GM21526 (cell line): Measurements from ENCODE around the gene DERL2.

Source experiments
- ATAC-seq: cut with Tn5 transposase; IDR thresholded peaks from one replicate; pipeline ENCODE4 v1.9.1; 2021; ENCODE audit warnings: moderate library complexity; ENCODE audit not compliant: unreplicated experiment, low FRiP score

Gene DERL2

GRCh38 chr17:5485270-5486205 is at the start of gene DERL2:
Gene DERL2 (minus strand): TSS chr17:5486178. CDS start chr17:5486161, 17 bp downstream.
- peak; percentile 21 for ATAC-seq

DNA sequence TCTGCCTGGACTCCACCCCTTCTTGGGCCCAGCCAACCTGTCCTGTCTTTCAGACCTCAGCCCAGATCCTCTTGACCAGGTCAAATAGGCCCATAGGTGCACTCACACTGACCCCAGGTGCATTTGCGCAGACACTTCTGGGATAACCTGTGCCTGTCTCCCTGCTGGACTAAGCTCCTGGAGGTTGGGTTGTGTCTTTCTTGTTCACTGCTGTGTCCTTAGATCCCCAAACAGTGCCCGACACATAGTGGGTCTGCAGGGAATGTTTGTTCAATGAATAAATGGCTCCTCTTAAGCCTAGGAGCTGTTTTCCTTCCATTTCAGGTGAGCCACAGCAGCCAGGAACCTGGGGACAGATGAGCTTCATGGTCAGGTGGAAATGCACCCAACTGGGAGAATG is 49.5 kb upstream of the DERL2 start:
- no peak for ATAC-seq

DNA sequence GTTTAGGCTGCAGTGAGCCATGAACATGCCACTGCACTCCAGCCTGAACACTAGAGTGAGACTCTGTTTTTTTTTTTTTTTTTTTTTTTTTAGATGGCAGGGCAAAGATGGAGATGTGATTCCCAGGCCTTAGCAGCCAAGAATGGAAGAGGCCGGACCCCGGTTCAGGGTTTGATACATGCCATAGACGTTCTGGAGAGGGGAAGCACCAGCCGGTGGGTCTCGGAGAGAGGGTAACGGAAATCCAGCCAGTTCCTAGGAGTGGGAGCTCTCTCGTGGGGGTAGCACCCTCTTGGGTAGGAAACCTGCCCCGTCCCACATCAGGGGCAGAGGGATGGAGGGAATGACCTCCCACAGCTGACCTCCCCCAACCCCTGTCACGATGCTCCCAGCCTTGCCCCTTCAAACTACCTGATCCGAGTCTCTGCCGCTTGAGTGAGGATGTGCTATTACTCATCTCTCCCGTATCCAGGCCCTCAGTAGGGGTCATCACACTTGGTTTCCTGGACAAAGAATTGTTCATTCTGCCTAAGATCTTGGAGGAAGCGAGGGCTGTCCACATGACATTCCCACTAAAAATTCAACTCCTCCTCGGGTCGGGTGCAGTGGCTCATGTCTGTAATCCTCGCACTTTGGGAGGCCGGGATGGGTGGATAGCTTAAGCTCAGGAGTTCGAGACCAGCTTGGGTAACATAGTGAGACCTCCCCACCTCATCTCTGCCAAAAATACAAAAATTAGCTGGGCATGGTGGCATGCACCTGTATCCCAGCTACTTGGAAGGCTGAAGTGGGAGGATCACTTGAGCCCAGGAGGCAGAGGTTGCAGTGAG is 47.7 kb upstream of the DERL2 start:
- ATAC-seq = no peak

- no peak for ATAC-seq
Measured at GRCh38 chr17:5532581-5532980, 46.6 kb upstream of the DERL2 start.

DNA sequence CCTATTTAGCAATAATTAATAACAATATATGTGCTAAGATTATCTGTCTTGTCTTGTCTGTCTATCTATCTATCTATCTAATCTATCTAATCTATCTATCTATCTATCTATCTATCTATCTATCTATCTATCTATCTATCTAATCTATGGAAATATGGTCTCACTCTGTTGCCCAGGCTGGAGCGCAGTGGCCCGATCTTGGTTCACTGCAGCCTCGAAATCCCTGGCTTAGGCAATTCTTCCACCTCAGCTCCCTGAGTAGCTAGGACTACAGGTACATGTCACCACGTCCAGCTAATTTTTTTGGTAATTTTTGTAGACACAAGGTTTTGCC is 45.1 kb upstream of the DERL2 start:
- ATAC-seq = no peak

- ATAC-seq = no peak
Measured at GRCh38 chr17:5530265-5531084, 44.5 kb upstream of the DERL2 start.

DNA sequence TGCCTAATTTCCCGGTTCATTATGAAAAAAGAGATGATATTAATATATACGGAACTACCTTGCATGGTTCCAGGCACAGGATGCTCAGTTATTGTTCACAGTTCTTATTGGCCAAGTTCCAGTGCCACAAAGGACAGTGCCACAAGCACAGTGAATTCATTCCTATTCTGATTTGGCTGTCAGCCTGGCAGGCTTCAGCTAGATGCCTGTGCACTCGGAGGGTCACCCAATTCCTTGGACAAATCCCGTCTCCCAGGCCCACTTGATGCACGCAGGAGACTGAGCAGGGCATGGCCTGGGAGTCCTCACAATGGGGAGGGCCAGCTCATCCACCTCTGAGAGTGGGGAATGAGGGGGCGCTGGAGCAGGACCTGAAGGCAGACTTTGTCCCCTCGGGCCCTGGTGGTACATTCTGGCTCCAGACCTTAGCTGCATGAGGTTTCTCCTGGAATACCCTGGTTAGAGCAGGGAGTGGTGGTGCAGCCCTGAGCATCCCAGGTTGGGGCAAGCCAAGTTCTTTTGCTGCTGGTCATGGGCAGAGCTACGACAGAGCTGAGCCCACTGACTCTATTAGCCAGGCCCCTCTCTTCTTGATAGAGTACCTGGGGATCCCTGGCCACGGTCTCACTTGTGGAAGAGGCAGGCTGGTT is 41.7 kb upstream of the DERL2 start:
- ATAC-seq = no peak

GRCh38 chr17:5526821-5527598 is 41.0 kb upstream of the DERL2 start:
- ATAC-seq = no peak

- ATAC-seq = no peak
Measured at GRCh38 chr17:5523249-5523648, 37.3 kb upstream of the DERL2 start.

- ATAC-seq = no peak
Measured at GRCh38 chr17:5522476-5522875, 36.5 kb upstream of the DERL2 start.

DNA sequence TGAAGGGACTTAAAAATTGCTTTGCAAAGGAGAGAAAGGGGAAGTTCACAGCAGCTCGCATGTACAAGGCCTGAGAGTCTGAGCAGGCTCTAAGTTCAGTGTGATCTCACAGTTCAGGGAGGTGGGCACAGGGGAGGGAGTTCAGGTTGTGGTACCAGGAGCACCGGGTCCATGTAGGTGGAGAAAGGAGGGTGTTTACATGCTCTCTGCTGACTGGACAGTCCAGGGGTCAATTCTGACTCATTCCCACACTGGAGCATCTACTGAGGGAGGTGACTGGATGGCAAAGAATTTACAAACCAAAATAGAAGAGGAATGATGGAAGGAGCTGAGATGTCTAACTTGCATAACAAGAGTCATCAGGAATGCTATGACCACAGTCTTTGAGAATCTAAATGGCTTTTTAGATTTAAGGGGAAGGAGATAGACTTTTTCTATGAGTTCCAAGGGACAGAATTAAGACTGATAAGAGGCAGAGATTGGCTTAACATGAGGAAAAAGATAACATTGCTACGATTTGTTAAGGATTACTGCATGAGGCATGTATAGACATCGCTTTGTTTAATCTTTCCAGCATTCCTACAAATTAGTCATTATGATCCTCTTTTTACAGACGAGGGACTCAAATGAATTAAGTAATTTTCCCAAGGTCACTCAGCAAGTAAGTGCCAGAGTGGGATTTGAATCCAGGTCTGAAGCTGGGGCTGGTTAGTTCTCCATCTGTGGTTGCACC is 30.2 kb upstream of the DERL2 start:
- no peak for ATAC-seq

GRCh38 chr17:5514976-5515375 is 29.0 kb upstream of the DERL2 start:
- ATAC-seq = no peak

- no peak for ATAC-seq
Measured at GRCh38 chr17:5513628-5514027, 27.6 kb upstream of the DERL2 start.

DNA sequence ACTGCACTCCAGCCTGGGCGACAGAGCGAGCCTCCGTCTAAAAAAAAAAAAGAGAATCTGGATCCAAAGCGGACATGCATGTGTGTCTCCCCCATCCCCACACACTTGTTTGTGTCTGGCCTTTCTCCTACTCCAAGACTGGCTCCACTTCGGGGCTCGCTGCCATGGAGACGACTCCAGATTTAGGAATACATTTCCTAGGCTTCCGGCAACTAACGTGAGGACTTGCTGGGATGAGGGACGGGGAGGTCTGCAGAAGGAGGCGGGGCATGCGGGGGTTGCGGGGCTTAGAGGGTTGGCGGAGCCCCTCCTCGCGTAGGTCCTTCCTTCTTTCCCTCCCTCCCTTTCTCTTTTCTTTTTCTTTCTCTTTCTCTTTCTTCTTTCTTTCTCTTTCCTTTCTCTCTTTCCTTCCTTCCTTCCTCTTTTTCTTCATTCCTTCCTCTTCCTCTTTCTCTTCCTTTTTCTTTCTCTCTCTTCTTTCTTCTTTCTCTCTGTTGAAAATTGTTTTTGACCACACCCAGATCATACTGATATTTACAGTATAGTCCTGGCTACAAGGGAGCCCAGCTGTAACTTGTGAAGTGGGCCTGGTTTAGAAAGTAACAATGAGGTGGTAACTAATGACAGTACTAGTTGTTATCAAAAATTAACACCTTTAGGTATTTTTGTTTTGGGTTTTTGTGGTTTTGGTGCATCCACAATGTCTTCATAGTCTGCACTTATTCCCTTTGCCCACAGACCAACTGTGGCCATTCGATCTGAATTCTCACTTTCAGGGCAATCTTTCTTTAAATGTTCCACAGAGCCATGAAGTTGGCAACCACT is 25.6 kb upstream of the DERL2 start:
- ATAC-seq = no peak

DNA sequence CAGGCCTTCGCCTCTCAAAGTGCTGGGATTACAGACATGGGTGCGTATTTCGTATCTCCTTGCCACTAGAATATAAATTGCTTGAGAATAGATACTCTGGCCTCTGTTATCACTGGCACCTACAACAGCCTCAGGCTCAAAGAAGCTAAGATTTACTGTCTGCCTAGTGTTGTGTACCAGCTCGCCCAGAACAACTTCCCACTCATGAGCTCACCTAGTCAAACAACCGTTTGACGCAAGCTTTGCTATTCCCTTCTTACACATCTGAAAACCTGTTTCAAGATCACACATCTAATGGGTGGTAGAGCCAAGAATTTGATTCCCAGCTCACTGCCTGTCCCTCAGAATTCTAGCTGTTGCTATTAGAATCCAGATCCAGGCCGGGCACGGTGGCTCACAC is 24.8 kb upstream of the DERL2 start:
- no peak for ATAC-seq

DNA sequence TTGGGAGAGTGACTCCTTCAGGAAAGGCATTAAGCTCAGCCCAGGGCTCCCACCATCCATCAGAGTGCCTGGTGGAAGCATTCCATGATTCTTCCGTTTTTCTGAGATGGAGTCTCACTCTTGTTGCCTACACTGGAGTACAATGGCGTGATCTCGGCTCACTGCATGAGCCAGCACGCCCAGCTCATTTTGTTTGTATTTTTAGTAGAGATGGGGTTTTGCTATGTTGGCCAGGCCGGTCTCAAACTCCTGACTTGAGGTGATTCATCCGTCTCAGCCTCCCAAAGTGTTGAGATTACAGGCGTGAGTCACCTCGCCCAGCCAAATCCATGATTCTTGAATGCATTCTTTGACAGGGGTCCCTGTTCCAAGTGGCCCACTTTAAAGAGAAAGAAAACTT is 23.5 kb upstream of the DERL2 start:
- no peak for ATAC-seq

- no peak for ATAC-seq
Measured at GRCh38 chr17:5508810-5509209, 22.8 kb upstream of the DERL2 start.

DNA sequence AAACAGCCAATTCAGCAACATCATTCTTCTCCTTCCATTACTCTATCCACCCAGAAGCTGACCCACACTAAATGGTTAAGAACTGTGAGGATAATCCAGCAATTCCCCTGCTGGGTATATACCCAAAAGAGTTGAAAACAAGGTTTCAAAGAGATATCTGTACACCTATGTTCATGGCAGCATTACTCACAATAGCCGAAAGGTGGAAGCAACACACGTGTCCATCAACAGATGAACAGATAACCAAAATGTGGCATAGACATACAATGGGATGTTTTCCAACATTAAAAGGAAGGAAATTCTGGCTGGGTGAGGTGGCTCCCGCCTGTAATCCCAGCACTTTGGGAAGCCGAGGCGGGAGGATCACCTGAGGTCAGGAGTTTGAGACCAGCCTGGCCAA is 20.3 kb upstream of the DERL2 start:
- no peak for ATAC-seq
